ENCODE data around the gene ANKFY1. TPM values are rescaled to one million over a fixed set of nuclear protein-coding genes. Genes with fewer than 3 reads are reported as not detected.
A peak's percentile ranks its signal among the peaks of the same experiment; 100 is the strongest.
"Not testable (repeated sequence)": the region's sequence is repeated elsewhere in the genome, so short reads cannot be mapped to it uniquely, and the experiment has no call there.

ANKFY1 gene
- total RNA-seq, 1 experiment from 2014 or later, result 46.8 TPM

DNA sequence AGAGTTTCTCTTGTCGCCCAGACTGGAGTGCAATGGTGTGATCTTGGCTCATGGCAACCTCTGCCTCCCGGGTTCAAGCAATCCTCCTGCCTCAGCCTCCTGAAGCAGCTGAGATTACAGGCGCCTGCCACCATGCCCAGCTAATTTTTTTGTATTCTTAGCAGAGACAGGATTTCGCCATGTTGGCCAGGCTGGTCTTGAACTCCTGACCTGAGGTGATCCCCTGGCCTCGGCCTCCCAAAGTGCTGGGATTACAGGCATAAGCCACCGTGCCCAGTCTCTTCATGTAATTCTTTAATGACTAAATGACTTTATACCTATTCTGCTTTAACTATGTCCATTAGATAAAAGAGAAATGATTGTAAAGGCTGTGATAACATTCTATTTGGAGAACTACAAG lies 8.5 kb downstream of the ANKFY1 start:
- H3K4me1 Mint-ChIP-seq; POLR2A ChIA-PET; ATAC-seq; H3K4me3 Mint-ChIP-seq; H3K27ac Mint-ChIP-seq; DNase-seq (ENCODE audit: low spot score); H3K27me3 Mint-ChIP-seq (ENCODE audit: low read depth): not testable (repeated sequence)
- CTCF ChIA-PET, result interaction anchor here (1.4 kb wide), 1 partner anchor 39 kb away, joined by 6 read pairs; no protein-coding TSS in a partner anchor
- peaks cover 23% of the 10 kb centered on the region for H3K36me3 Mint-ChIP-seq
- peaks cover 11% of the 10 kb centered on the region for H3K9me3 Mint-ChIP-seq

DNA sequence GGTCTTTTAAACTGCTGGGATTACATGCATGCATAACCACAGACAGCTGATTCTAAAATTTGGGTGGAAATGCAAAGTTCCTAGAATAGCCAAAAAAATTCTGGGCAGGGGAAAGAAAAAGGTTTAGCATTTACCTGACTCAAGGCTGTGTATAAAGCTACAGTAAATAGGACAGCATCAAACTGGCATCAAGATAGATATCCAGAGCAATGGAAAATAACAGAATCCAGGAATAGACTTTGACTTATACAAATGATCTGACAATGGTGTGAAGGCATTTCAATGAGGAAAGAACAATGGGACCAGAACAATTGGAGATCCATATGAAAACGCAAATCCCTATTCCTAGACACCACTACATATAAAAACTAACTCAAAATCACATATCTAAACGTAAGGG lies 12.9 kb downstream of the ANKFY1 start:
- Mint-ChIP-seq H3K4me3 (no peak overlapping the region), H3K27ac (no peak overlapping the region), H3K9me3 (peaks cover 4% of the 10 kb centered on the region; the same call in 1 of the 2 replicates), H3K4me1 (peaks cover 34% of the 10 kb centered on the region), H3K27me3 (ENCODE audit: low read depth) (no peaks in the 10 kb centered on the region), H3K36me3 (peaks cover 5% of the 10 kb centered on the region)
- DNase-seq (ENCODE audit: low spot score) (no peak), ATAC-seq (no peak)
- TF ChIP-seq GRHL2 (CRISPR knock-in tag; IDR thresholded peaks at IDR 0.05; ENCODE audit: insufficient replicate concordance, severe bottlenecking) (no peak), ZNF671 (CRISPR knock-in tag; IDR thresholded peaks at IDR 0.05) (no peak), ZNF416 (CRISPR knock-in tag; IDR thresholded peaks at IDR 0.05) (no peak), KAT7 (CRISPR knock-in tag; IDR thresholded peaks at IDR 0.05; ENCODE audit: borderline replicate concordance) (no peak)
- TF ChIP-seq, protein P1, sequence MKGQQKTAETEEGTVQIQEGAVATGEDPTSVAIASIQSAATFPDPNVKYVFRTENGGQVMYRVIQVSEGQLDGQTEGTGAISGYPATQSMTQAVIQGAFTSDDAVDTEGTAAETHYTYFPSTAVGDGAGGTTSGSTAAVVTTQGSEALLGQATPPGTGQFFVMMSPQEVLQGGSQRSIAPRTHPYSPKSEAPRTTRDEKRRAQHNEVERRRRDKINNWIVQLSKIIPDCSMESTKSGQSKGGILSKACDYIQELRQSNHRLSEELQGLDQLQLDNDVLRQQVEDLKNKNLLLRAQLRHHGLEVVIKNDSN (CRISPR knock-in tag; IDR thresholded peaks at IDR 0.05), result no peak
- TF ChIP-seq, protein P2, sequence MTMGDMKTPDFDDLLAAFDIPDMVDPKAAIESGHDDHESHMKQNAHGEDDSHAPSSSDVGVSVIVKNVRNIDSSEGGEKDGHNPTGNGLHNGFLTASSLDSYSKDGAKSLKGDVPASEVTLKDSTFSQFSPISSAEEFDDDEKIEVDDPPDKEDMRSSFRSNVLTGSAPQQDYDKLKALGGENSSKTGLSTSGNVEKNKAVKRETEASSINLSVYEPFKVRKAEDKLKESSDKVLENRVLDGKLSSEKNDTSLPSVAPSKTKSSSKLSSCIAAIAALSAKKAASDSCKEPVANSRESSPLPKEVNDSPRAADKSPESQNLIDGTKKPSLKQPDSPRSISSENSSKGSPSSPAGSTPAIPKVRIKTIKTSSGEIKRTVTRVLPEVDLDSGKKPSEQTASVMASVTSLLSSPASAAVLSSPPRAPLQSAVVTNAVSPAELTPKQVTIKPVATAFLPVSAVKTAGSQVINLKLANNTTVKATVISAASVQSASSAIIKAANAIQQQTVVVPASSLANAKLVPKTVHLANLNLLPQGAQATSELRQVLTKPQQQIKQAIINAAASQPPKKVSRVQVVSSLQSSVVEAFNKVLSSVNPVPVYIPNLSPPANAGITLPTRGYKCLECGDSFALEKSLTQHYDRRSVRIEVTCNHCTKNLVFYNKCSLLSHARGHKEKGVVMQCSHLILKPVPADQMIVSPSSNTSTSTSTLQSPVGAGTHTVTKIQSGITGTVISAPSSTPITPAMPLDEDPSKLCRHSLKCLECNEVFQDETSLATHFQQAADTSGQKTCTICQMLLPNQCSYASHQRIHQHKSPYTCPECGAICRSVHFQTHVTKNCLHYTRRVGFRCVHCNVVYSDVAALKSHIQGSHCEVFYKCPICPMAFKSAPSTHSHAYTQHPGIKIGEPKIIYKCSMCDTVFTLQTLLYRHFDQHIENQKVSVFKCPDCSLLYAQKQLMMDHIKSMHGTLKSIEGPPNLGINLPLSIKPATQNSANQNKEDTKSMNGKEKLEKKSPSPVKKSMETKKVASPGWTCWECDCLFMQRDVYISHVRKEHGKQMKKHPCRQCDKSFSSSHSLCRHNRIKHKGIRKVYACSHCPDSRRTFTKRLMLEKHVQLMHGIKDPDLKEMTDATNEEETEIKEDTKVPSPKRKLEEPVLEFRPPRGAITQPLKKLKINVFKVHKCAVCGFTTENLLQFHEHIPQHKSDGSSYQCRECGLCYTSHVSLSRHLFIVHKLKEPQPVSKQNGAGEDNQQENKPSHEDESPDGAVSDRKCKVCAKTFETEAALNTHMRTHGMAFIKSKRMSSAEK (CRISPR knock-in tag; IDR thresholded peaks at IDR 0.05; ENCODE audit: borderline replicate concordance), result no peak
- TF ChIP-seq, protein P3, sequence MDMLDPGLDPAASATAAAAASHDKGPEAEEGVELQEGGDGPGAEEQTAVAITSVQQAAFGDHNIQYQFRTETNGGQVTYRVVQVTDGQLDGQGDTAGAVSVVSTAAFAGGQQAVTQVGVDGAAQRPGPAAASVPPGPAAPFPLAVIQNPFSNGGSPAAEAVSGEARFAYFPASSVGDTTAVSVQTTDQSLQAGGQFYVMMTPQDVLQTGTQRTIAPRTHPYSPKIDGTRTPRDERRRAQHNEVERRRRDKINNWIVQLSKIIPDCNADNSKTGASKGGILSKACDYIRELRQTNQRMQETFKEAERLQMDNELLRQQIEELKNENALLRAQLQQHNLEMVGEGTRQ (CRISPR knock-in tag; IDR thresholded peaks at IDR 0.05), result no peak
- TF ChIP-seq, protein P4, sequence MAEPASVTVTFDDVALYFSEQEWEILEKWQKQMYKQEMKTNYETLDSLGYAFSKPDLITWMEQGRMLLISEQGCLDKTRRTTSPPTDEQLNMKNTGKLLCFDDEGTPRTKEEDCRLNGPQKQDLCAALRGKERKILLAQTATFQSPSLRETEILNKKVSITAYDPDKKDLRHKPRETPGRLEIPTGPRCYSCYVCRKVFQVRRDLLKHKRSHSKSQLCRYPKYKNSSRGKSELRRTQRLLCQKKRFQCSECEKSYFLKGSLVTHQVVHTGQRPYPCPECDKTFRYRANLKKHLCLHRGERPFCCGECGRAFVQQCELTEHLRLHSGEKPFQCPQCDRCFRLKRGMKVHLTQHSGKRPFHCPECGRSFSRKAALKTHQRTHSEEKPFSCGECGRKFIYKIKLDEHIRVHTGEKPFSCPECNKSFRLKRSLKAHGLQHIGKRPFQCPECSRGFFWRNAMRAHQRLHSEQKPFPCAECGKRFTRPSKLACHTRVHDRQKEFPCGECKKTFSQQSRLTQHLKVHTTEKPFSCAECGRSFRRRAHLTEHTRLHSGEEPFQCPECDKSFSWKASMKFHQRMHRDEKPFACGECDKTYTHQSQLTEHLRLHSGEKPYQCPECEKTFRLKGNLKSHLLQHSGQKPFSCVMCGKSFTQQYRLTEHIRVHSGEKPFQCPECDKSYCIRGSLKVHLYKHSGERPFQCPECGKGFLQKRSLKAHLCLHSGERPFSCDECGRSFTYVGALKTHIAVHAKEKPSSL (CRISPR knock-in tag; conservative IDR thresholded peaks at IDR 0.05), result no peak
- ChIA-PET CTCF (interaction anchor here (2.1 to 3.8 kb wide), 3 partner anchors 11 to 35 kb away, joined by 5 to 33 read pairs (median 7); no protein-coding TSS in a partner anchor), POLR2A (no interaction called here)

DNA sequence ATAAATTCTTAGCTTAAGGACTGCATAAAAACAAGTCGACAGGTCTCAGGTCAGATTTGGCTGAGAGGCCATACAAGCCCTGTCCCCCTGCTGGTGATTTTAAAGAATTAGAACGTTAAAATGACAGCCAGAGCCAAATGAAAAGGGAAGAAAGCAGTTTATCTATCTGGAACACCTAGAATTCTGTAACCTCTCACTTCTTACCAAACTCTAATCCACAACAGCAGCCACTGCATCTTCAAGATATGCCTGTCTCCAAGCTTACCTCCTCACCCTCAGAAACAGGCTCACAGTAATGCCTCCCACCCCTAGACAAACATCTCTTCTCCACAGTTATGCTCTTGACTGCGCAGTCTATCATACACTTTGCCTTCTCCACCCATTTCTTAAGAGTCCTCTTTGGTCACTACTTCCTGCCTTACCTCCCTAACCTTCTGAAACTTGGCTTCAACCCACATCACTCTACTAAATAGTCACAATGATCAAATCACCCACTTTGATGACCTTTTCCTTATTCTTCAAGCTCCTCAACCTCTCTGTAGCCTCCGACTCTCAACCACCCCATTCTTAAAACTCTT lies 14.2 kb downstream of the ANKFY1 start:
- ChIA-PET POLR2A (no interaction called here), CTCF (interaction anchor here (0.5 to 3.8 kb wide), 19 partner anchors 9 to 181 kb away, joined by 3 to 33 read pairs (median 5); partner anchors contain the start of gene ANKFY1)
- DNase-seq (ENCODE audit: low spot score) (no peak), ATAC-seq (peak; percentile 27; the same call in 1 of the 2 replicates)
- Mint-ChIP-seq H3K9me3 (no peaks in the 10 kb centered on the region), H3K4me1 (peaks cover 34% of the 10 kb centered on the region), H3K27ac (peak overlapping the region; percentile 55), H3K27me3 (ENCODE audit: low read depth) (no peaks in the 10 kb centered on the region), H3K36me3 (no peaks in the 10 kb centered on the region), H3K4me3 (no peak overlapping the region)
- no peak for TF ChIP-seq SMAD4 (CRISPR knock-in tag; IDR thresholded peaks at IDR 0.05)
- TF ChIP-seq, protein P5, sequence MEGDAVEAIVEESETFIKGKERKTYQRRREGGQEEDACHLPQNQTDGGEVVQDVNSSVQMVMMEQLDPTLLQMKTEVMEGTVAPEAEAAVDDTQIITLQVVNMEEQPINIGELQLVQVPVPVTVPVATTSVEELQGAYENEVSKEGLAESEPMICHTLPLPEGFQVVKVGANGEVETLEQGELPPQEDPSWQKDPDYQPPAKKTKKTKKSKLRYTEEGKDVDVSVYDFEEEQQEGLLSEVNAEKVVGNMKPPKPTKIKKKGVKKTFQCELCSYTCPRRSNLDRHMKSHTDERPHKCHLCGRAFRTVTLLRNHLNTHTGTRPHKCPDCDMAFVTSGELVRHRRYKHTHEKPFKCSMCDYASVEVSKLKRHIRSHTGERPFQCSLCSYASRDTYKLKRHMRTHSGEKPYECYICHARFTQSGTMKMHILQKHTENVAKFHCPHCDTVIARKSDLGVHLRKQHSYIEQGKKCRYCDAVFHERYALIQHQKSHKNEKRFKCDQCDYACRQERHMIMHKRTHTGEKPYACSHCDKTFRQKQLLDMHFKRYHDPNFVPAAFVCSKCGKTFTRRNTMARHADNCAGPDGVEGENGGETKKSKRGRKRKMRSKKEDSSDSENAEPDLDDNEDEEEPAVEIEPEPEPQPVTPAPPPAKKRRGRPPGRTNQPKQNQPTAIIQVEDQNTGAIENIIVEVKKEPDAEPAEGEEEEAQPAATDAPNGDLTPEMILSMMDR (IDR thresholded peaks at IDR 0.05), result 0 out of 2 replicates have a peak, but pooled peaks have one; percentile 18
- no peak for TF ChIP-seq RELA (CRISPR knock-in tag; IDR thresholded peaks at IDR 0.05; ENCODE audit: borderline replicate concordance)
